Endometrial microvascular endothelial cells (primary cell): ENCODE measurements around the gene CEACAM18. TPM values are rescaled to one million over a fixed set of nuclear protein-coding genes. Genes with fewer than 3 reads are reported as not detected.

Experiments
- in situ Hi-C: cut with HindIII; loops from 2 replicates; pipeline ENCODE4 v1.10.0; 2017; ENCODE audit warnings: low sequenced_read_pairs, low pct_unique_long_range_greater_than_20kb; ENCODE audit errors: inconsistent ontology term
- total RNA-seq: library from RNA; depleted of rRNA; stranded (reverse); fragments of >200 nt; gene quantifications from one replicate; pipeline ENCODE4 v1.2.3, GENCODE V29; 2015; ENCODE audit errors: inconsistent ontology term

The CEACAM18 gene
- total RNA-seq, 1 donor from 2014 or later = not detected

DNA sequence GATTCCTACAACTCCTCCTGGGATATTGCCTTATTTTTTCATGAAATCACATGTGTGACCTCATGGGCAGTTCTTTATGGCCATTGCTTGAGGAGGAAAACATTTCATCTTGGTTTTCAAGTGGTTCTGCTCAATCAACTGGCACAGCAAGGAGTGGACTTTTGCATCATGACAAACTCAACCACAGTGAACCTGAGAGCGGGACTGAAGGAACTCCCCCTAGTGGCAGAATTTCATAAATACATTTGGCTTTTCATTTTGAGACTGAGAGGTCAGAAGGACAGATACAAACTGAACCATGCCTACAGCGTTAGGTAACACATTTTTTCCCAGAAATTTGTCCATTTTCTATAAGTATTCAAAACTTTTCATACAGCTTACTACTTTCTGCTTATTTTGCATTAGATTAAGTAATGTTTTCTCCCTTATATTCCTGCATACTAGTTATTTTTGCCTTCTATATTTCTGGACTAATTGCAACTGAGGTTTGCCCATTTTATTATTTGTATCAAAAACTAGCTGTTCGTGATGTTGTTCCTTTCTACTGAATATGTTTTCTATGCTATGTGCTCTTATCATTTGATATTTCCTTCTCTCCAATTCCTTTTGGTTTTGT is 36.6 kb downstream of the CEACAM18 start:
- in situ Hi-C loops = no loop called here

DNA sequence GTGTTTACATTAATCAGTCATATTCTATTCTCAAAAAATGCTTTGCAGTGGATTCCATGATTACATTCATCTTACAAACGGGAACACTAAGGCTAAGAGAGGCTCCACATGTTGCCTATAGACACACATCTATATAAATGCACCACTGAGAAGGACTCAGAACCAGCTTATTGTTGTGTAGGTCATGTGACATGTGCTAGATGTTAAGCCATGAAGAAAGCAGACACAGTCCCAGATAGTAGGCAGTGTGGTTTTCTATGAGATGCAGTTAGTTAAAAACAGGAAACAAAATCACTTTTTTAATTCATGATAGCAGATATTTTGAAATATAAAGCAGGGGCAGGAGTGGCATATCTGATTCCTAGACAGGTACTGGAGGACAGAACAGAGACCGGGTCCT is 42.4 kb downstream of the CEACAM18 start:
- in situ Hi-C loops = no loop called here

DNA sequence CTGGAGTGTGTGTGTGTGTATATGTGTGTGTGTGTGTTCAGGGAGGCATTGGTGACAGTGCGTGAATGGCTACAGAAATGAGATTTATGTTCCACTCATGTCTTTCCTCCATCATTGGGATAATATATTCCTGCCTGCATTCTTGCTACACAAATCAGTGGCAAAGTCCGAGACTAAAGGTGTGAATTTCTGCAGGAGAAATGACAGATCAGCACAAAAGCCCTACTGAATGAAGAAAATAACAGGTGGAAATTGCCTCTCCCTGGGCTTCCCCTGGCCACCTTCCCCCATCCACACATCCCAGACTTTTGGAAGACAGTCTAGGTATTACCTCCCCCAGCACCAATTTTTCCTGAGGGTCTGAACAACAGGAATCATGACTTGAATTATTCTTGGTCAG is 43.0 kb downstream of the CEACAM18 start:
- in situ Hi-C loops = no loop called here

DNA sequence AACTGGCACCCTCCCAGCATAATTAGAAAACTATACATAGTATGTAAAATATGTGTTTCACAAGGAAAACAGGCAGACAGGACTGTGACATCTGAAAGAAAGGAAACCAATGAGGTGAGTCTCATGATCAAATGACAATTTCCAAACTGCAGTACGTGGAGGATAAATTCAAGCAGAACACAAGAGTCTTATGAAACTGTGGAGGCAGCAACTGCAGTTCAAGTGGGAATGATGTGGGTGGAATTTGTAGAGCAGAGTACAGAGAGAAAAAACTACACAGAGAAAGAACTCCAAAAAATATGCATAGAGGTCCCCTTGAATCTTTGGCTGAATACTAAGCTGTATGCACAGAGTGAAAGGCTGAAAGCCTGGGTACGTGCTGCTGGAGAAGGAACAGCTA is 43.4 kb downstream of the CEACAM18 start:
- in situ Hi-C loops = no loop called here

- in situ Hi-C loops = no loop called here
Observed at GRCh38 chr19:51524666-51525264, 46.4 kb downstream of the CEACAM18 start.

GRCh38 chr19:51525651-51526050 is 47.3 kb downstream of the CEACAM18 start:
- in situ Hi-C loops = no loop called here

DNA sequence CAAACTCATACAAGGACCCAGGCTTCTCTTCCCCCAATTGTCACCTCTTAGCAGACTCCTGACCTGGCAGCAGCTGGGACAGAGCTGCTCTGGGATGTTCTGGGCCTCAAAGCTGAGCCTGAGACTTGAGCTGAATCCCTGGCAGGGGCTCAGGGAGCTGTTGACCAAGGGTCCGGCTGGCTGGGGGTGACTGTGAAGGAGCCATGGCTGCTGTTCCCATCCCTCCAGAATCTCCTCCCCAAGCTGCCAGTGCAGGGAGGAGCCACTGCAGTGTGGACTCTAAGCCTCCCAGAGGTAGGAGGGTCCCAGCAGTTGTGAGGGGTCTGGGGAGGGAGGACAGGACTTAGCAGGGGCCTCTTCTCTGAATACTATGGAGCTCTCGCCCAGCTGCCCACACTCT is 51.0 kb downstream of the CEACAM18 start:
- in situ Hi-C loops = no loop called here

GRCh38 chr19:51530616-51531015 is 52.3 kb downstream of the CEACAM18 start:
- in situ Hi-C loops = no loop called here

GRCh38 chr19:51531349-51532315 is 53.3 kb downstream of the CEACAM18 start, which contains the start of gene SIGLEC6:
SIGLEC6 (minus strand) TSS chr19:51531670; CDS start chr19:51531648, 22 bp downstream.
- in situ Hi-C loops = no loop called here

DNA sequence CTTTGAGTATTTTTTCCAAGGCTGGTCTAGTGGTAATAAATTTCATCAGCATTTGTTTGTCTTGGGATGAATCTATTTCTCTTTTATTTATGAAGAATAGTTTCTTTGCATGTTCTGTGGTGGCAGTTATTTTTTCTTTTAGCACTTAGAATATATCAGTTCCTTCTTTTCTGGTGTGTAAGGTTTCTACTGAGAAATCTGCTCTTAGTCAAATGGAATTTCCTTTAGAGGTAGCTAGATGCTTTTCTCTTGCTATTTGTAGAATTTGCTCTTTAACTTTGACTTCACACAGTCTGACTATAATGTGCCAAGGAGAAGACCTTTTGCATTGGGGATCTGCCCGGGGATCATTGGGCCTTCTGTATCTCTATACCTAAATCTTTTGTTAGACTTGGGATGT is 57.2 kb downstream of the CEACAM18 start:
- in situ Hi-C loops = no loop called here

DNA sequence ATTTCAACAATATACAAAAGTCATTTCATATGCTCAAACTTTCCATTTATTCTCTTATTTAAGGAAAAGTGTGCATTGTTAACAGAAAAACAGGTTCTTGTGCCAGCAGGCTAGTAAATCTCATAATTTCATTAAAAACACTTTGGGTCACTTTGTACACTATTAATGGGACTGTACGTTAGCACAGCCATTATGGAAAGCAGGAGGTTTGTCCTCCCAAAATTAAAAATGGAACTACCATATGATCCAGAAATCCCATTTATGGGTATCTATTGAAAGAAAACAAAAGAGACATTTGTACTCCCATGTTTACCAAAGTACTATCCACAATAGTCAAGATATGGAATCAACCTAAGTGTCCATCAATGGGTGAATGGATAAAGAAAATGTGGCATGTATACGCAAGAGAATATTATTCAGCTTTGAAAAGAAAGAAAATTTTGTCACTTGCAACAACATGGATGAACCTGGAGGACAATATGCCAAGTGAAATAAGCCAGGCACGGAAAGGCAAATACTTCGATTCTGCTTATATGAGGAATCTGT is 61.6 kb downstream of the CEACAM18 start:
- in situ Hi-C loops = no loop called here

Other genes starting within 250 kb of the CEACAM18 start
- gene SIGLECL1, start 227.5 kb upstream of the CEACAM18 start, total RNA-seq = not detected
- gene IGLON5, start 166.9 kb upstream of the CEACAM18 start, total RNA-seq = not detected
- not detected for gene VSIG10L, start 136.4 kb upstream of the CEACAM18 start, total RNA-seq
- 87.7 TPM for gene ETFB, start 112.2 kb upstream of the CEACAM18 start, total RNA-seq
- gene CLDND2, start 109.5 kb upstream of the CEACAM18 start, total RNA-seq = not detected
- gene NKG7, start 105.9 kb upstream of the CEACAM18 start, total RNA-seq = not detected
- gene LIM2, start 90.6 kb upstream of the CEACAM18 start, total RNA-seq = not detected
- gene C19orf84, start 87.9 kb upstream of the CEACAM18 start, total RNA-seq = not detected
- not detected for gene SIGLEC10, start 60.9 kb upstream of the CEACAM18 start, total RNA-seq
- gene SIGLEC8, start 20.1 kb upstream of the CEACAM18 start, total RNA-seq = not detected
- gene SIGLEC12, start 23.3 kb downstream of the CEACAM18 start, total RNA-seq = not detected
- not detected for gene SIGLEC6, start 53.1 kb downstream of the CEACAM18 start, total RNA-seq
- gene ZNF175, start 92.7 kb downstream of the CEACAM18 start, total RNA-seq = 7.0 TPM
- gene SIGLEC5, start 151.9 kb downstream of the CEACAM18 start, total RNA-seq = not detected
- gene SIGLEC14, start 168.3 kb downstream of the CEACAM18 start, total RNA-seq = 0.28 TPM
- 21.5 TPM for gene SPACA6, start 214.8 kb downstream of the CEACAM18 start, total RNA-seq
- not detected for gene HAS1, start 245.5 kb downstream of the CEACAM18 start, total RNA-seq